ENCODE data around the gene NSDHL.

GRCh38 chrX:152822383-152823086 lies 8.3 kb upstream of the NSDHL start:
- TF ChIP-seq CTCF (IDR thresholded peaks at IDR 0.05) (no peak), EP300 (IDR thresholded peaks at IDR 0.05) (no peak), POLR2A (IDR thresholded peaks at IDR 0.05) (no peak)

Data from sigmoid colon (tissue), 4 donors.